ENCODE data around the gene USP38.
"Not testable (repeated sequence)": the region's sequence is repeated elsewhere in the genome, so short reads cannot be mapped to it uniquely, and the experiment has no call there.

Gene USP38

DNA sequence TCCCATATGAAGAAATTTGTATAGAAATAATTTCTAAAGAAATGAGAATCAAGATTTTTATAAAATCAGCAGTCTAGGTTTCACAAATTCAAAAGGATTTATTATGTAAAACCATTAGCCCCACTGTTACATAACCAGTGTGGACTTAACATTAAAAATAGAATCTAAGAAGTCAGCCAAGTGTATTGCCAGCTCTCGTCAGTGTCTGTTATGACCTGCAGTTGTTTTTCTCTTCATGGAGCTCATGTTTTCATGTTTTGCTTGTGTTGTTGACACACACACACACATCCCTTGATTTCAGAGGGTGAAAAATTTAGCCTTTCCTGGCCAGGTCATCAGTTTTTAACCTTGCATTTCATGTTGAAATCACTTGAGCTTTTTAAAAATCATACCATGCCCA is 39.5 kb downstream of the USP38 start:
- no peak for DNase-seq

DNA sequence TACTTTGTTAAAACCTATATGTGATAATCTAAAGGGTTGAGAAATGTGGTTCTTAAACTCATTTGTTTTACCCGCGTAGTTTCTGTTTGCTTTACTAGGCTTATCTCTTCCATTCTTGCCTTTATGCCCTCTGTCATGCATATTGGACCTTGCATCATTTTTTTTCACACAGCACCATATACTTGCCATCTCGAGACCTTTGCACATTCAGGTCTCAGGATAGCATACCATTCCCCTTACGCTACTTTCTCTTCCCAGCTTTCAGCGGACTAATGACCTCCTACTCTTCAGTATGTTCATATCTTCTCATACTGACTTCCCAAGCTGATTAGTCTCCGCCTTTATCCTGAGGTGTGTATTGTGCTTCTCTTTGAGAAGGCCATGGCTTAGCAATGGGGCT is 40.5 kb downstream of the USP38 start:
- DNase-seq, result no peak

DNA sequence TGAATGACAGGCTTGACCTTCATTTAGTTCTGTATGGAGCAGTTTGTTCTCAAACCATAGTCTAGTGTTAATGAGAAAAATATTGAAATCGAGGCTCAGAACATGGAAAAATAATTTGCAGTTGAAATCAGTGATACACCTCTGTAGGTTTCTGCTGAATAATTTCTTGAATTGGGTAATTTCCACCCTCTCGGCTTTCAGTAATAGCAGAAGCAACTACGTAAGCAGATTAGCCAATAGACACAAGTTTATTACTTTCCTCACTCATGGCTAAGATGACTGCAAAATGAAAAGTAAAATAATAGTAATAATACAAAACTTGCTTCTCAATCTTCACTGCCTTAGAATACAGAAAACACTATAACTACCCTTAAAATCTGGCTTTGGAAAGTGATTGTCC is 46.0 kb downstream of the USP38 start:
- no peak for DNase-seq

DNA sequence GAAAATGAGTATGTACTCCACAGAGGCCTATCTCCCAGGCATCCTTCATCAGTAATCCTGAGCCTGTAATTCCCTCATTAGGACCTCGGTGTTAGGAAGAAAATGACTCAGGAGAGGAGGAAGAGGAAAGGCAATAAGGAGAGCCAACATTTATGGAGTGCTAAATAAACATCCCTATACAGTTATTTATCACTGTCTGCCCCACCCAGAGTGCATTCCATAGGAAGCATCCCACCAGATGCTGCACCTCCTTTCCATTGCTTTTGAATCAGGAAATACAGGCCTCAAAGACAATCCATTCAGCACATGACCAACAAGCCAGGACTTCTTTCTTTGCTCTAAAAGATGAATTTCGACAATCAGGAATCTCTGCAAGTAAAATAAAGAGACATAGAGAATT is 47.6 kb downstream of the USP38 start:
- DNase-seq, result no peak

DNA sequence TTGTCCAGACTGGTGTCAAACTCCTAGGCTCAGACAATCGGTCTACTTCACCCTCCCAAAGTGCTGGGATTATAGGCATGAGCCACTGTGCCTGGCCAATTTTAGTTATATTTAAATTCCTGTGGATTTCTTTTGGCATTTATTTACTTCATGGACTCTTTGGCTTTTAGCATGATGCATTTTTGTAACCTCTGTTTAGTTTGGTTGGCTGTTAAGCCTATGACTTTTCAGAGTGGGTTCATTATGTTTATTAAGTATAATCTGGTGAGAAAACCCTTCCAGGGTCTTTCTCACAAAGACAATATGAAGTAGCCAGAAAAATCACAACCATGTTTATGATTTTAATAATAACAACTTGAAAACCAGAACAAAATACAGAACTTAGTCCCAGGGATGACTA is 49.4 kb downstream of the USP38 start:
- no peak for DNase-seq

DNA sequence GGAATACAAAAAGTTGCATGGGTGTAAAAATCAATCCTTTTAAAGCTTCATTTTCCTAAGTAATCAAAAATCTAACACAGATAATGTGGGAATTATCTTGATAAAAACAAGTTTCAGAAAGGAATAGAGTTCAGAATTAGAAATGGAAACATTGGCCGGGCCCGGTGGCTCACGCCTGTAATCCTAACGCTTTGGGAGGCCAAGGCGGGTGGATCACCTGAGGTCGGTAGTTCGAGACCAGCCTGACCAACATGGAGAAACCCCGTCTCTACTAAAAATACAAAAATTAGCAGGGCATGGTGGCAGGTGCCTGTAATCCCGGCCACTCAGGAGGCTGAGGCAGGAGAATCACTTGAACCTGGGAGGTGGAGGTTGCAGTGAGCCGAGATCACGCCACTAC is 52.5 kb downstream of the USP38 start:
- DNase-seq, result not testable (repeated sequence)

DNA sequence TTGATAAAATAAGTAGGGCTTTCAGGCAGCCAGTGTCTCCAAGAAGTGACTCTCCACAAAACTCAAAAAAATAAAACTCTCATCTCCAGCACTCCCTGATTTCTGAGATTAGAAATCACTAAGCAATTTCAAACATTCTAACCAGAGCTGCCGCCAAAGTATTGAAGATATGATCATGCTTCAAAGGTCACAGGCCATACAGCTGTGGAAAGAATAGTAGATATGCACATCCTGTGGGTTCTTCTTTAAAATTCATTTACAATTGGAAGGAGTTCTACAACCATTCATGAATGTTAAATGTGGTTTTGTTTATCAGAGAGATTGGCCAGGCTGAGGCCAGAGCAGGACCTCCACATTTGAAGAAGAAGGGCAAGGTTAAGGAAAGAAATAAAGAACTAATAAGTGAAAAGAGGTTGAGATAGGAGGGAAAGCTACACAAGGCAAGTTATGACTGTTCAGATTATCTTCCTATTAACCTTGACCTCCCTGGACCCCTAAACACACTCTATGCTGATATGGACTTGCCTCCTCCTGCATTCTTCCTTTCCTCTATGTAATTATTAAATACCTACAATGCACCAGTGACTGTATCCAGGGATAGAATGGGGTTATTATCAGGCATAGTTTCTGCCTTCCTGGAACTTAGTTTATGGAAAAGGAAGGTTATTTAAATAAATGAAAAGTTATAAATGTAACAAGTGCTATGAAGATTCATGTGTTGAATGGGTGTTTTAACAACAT is 56.4 kb downstream of the USP38 start:
- DNase-seq, result no peak

DNA sequence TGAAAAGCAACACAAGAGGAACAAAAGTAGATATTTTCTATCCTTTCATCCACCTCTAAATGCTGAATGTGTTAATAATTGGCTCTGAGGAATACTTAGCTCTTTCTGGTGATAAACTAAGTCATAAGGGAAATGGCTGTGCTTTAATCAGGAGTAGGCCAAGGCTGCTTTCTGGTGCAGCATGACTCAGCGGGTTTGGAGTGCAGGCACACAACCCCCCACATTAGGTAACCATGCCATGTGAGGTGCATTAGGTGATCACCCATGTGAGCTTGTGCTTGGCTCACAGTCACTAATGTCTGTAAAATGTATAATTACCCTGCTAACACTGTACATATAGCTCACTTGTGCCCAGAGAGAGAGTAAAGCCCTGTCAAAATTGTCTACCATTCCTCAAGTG is 57.2 kb downstream of the USP38 start:
- no peak for DNase-seq

DNA sequence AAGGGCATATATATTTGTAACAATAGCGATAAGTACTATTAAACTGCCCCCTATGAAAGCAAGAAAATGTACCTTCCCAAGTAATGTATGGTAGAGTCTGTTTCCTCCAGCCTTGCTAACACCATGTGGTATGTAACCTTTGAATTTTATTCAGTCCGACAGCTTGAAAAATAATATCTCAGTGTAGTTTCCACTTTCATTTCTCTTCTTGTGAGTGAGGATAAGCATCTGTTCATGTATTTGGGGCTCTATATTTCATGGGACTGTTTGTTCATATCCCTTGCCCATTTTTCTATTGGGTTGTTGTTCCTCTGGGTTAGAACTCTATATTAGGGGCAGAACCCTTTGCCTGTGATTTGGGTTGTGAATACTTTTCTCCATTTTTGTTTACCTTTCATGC is 58.3 kb downstream of the USP38 start:
- DNase-seq, result no peak

DNA sequence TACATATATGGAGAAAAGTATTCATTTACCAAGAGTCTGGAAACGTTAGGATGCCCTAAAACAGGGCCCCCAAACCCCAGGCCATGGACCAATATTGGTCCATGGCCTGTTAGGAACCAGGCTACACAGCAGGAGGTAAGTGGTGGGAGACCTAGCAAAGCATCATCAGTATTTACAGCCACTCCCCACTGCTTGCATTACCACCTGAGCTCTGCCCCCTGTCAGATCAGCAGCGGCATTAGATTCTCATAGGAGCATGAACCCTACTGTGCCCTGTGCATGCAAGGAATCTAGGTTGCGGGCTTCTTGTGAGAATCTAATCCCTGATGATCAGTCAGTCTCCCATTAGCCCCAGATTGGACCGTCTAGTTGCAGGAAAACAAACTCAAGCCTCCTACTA is 62.3 kb downstream of the USP38 start:
- DNase-seq, result no peak

DNA sequence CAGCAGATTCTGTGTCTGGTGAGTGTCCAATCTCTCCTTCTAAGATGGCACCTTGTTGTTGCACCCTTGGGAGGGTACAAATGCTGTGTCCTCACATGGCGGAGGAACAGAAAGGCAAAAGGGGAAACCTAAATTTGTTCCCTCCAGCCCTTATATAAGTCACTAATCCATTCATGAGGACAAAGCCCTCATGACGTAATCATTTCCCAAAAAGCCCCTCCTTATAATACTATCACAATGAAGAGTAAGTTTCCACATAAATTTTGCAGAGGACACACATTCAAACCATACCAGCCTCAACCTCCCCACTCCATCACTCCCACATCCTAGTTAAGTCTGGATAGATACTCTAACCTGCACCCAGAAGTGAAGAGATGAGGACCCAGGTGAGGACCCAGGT is 63.1 kb downstream of the USP38 start:
- DNase-seq, result no peak

DNA sequence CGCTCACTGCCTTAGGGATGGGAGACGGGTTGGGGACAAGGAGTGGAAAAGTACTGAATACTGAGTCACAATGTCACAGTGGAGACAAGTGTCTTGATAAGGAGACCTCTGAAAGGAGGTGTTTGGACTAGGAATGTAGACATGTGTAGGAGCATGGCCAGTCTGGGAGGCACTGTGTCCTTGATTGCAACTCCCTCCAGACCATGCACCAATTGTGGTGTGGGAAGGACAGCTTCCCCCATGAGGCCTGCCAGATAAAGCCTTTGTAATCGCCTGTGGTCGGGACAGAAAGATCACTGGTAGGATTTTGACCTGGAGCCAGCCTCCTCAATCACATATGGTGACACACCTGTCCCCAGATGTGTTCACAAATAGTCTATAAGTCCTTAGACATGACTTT is 64.1 kb downstream of the USP38 start:
- DNase-seq, result no peak

DNA sequence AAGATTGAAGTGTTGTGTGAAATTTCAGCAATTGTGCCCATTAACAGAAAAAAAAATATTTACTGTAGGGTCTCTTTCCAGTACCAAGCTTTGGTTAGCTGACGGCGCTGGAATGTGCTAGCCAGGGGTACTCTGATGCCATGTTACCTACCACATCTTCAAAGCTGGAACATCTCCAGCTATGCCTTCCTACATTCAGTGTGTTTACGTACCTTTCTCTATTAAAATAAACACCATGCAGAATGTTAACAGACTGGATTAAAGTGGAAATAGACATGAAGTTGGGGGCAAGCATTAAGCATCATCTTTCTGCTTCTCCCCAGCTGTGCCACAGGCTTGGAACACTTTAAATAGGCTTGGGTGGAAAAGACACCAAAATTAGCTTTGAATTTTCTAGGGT is 65.9 kb downstream of the USP38 start:
- no peak for DNase-seq

DNA sequence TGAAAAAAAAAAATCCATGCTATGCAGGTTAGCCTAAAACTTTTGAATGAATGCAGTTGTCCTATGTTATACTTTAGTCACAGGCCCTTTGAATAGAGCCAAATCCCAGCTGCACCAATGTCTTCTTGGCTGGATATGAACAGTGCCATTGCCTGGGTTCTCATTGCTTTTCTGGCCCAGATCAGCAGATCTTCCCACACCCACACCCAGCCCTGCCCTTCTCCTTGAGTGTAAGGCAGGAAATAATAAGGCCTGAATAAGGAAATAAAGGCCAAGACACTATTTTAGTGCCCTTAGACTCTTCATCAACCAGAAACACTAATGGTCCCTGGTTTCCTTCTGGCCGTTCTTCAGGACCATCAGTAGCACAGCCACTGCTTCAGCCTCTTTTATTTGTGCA is 66.6 kb downstream of the USP38 start:
- DNase-seq, result no peak

DNA sequence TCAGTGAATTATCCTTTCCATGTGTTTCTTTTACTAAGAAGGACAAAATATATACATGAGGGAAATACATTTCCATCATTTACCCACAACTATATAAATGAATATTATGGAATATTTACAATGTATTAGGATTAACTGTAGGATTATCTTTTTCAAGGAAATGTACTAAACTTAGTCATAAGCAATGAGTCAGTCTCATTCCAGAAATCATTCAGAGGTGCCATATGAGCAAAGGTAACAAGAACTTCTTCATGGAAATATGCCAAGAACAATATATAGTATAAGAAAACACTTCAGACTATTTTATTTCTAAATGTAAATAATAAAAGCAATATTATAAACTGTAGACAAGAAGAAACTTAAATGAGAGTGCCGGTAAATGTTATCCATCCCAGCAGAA is 67.1 kb downstream of the USP38 start:
- no peak for DNase-seq

DNA sequence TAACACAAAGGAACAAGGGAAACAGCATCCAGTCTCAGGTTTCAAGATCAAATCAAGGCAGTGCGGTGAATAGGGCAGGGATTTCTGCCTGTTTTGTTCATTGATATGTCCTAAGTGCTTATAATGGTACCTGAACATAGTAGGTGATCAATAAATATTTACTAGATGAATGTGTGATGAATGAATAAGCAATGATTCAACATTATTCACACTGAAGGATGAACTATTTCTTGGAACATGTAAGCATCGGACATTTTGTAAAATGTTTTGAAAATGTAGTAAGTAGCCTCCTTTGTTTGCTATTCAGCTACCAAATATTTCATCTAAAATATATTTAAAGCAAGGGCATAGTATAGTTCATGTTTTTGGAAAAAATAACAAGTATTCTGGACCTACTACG is 67.8 kb downstream of the USP38 start:
- DNase-seq, result no peak

DNA sequence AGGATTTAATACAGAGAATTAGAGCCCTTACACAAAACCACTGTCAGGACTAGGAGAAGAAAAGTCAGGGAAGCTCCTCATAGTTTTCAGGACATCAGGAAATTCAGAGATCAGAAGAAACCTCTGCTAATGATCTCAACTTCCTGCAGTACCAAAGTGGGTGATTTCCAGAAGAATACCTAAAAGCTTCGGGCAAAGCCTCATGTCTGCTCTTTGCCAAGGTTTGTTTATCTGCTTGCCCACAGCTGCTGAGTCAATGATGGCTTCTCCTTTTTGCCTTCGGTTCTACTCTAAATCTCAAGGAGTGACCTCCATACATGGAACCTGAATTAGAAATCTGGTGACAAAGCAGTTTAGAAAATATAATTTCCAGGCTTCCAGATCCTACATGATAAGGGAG is 68.4 kb downstream of the USP38 start:
- DNase-seq, result no peak

DNA sequence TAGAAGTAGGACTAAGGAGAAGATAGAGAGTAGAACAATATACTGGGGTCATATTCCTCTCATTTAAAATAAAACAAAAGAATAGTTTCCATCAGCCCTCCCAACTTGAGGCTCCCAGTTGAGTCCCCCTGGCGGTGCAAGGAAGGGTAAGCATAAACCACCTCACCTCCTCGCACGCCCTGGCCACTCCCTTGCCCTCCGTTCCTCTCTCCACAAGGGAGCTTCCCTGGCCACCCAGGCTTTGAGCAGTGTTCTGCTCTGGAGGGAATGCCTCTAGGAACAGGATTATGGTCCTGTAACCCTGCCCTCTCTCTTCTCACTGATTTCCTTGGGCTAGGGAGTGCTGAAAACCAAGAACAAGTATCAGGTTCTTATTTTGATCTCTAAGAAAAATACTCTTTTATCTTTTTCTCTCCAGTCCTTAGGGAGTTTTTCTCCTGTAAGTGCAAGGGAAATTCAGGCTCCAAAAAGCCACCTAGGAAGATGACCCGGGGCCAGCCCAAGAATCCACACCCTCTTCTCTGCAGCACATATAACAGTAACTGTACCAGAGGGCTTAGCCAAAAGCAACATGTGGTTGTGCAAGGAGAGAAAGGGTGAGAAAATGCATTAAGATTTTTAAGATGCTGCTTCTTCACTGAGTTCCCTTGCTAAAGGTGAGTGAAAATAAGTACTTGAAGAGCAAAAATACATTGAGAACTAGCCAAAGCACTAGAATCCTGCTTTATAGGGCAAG is 69.9 kb downstream of the USP38 start:
- DNase-seq, result no peak

DNA sequence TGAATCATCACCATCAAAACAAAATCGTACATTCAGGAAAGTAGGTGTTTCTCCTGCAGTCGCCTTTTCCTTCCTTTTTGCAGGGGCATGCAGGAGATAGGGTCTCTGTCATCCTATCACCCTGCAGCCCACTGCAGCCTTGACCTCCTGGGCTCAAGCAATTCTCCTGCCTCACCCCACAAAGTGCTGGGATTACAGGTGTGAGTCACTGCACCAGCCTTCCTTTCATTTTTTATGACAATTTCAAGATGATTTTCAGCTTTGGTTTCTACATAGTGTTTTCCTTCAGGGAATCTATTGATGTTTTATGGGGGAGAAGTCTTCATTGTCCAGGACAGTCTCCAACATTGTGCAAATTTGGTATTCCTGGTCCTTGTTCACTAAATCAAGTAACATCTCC is 71.7 kb downstream of the USP38 start:
- DNase-seq, result no peak

DNA sequence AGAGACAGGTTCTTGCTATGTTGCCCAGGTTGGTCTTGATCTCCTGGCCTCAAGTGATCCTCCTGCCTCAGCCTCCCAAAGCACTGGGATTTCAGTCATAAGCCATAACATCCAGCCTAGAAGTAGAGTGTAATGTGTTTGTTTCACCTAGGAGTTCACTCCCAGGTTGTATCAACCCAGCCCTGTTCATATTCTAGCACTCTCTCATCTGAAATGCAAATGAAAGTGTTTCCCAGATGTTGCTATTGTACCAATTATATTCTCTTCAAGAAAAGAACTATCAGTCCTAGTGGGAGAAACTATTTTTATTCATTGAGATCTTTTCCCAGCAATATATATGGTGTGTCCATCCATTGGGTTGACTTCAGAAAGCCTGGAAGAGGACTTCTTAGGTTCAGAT is 72.6 kb downstream of the USP38 start:
- DNase-seq, result no peak

DNA sequence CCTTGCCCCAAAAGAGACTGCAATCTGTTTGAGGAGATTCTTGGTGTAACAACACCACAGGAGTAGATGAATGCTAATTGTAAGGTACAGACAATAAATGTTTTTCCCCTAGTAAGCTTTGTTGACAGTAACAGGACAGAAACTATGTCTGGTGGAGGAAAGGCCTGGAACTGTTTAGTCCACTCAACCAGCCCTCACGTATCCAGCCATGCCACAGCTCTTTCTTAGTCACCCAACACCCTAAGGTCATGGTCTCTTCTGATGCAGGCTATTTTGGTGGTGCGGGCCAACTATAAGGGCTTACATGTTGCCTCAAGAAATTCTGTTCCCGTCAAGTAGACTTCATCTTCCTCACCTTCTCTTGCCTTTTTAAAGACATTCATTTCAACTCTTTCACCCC is 76.0 kb downstream of the USP38 start:
- no peak for DNase-seq

DNA sequence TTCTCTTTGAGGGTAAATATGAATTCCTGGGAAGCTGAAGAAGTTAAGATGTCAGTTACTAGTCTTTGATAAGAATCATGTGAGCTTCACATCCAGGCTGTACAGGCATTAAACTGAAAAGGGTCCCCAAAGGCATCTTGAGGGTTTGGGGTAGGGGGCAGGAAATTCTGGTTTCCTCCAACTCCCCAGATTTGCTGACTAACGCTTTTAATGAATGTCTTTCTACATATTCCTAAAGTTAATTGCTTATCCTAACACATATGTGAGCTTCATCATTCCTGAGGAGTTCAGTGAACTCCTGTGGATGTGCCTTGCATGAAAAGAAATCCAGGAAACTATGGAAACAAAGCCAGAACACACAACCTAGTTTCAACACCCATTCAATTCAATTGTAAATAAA is 78.1 kb downstream of the USP38 start:
- no peak for DNase-seq

DNA sequence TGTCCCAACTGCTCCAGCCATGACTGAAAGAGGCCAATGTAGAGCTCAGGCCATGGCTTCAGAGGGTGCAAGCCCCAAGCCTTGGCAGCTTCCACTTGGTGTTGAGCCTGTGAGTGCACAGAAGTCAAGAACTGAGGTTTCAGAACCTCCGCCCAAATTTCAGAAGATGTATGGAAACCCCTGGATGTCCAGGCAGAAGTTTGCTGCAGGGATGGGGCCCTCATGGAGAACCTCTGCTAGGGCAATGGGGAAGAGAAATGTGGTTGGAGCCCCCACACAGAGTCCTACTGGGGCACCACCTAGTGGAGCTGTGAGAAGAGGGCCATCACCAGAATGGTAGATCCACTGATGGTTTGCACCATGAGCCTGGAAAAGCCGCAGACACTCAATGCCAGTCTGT is 83.0 kb downstream of the USP38 start:
- not testable (repeated sequence) for DNase-seq

DNA sequence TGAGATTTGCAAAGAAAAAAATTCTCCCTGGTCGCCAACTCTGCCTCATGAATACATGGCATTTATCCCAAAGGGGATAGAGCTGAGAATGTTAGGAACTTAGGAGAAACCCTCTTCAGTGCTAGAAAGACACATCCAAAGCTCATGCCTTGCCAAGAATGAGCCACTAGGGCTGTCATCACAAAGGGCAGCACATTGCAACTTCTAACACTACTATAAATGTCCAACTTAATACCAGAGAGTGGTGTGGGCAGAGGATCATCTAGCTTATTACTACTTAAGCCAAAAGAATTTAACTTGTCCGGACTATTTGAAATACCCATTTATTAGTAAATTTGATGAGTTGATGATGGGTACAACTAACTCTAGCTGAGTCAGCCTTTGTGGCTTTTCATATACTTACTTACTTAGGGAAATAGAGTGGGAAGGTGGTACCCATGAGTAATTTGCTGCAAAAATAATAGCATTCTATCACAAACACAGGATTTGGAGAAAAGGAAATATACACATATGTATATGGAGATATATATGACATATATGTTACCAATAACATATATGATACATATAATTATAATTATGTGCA is 85.6 kb downstream of the USP38 start:
- no peak for DNase-seq
